Measurements from ENCODE around the gene OXNAD1. TPM values are rescaled to one million over a fixed set of nuclear protein-coding genes. Genes with fewer than 3 reads are reported as not detected.

OXNAD1 gene
- total RNA-seq, 1 experiment from 2014 or later = 18.5 TPM

DNA sequence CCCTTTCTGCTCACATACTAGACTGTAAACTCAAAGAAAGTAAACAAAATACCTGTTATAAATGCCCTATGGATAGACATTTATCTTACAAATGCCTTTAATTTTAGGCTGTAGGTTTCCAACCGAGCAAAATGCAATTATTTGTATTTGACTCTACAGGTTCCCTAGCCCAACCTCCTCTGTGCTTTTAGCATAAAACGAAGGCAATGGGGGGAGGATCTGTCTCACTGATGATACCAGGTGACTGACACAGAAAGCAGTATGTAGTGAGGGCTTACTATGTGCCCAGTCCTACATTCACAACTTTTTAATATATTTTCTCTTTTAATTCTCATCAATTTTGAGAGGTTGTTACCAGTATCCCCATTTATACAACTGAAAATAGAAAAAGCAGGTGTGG, 87.4 kb downstream of the OXNAD1 start:
- Histone ChIP-seq H3K4me2 (no peak overlapping the region), H3K4me1 (replicated peaks; ENCODE audit: insufficient read depth) (peaks cover 9% of the 10 kb centered on the region), H3K27me3 (ENCODE audit: insufficient read depth, low read depth) (no peaks in the 10 kb centered on the region), H3K27ac (no peak overlapping the region), H3K9me3 (ENCODE audit: insufficient read depth, low read depth) (0 out of 2 replicates have a peak, but pooled peaks cover 2% of the 10 kb centered on the region), H3F3A (ENCODE audit: insufficient read depth, low read depth) (no peaks in the 10 kb centered on the region), H2AFZ (no peak overlapping the region), H4K20me1 (ENCODE audit: insufficient read depth) (no peaks in the 10 kb centered on the region), H3K9me2 (ENCODE audit: insufficient read depth) (no peaks in the 10 kb centered on the region), H3K4me3 (no peak overlapping the region), H3K79me2 (ENCODE audit: low read depth) (no peaks in the 10 kb centered on the region), H3K36me3 (ENCODE audit: low read depth) (no peaks in the 10 kb centered on the region)
- DNase-seq = no peak
- BruUV-seq (replicated peaks) = no TSS peak
- POLR2A ChIA-PET (ENCODE audit: unreplicated experiment) = no interaction called here
- CTCF ChIA-PET = no interaction called here
- intact Hi-C loops (cut with micrococcal nuclease; ENCODE audit: unreplicated experiment) = no loop called here
- TF ChIP-seq, protein P1, sequence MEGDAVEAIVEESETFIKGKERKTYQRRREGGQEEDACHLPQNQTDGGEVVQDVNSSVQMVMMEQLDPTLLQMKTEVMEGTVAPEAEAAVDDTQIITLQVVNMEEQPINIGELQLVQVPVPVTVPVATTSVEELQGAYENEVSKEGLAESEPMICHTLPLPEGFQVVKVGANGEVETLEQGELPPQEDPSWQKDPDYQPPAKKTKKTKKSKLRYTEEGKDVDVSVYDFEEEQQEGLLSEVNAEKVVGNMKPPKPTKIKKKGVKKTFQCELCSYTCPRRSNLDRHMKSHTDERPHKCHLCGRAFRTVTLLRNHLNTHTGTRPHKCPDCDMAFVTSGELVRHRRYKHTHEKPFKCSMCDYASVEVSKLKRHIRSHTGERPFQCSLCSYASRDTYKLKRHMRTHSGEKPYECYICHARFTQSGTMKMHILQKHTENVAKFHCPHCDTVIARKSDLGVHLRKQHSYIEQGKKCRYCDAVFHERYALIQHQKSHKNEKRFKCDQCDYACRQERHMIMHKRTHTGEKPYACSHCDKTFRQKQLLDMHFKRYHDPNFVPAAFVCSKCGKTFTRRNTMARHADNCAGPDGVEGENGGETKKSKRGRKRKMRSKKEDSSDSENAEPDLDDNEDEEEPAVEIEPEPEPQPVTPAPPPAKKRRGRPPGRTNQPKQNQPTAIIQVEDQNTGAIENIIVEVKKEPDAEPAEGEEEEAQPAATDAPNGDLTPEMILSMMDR (conservative IDR thresholded peaks at IDR 0.05) = no peak
- no peak for TF ChIP-seq EZH2 (IDR thresholded peaks at IDR 0.05; ENCODE audit: low read depth)

DNA sequence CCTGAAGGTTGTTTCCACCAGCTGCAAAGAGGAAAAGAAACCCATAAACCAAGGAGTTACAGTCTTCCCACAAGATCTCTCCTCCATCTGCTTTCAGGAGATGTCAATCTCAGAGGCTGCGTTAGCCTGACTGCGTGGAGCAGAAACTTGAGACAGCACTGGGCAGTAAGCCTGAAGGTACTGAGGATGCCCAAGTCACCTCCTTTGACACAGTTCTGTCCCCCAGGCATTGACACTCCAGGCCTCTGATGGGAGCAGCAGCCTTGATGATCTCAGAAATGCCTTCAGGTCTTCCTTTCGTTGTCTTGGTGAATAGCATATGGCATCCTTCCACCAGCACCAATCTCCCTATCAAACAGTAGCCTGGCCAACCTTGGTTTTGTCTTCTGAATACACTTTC, 89.3 kb downstream of the OXNAD1 start:
- Histone ChIP-seq H3K36me3 (ENCODE audit: low read depth) (no peaks in the 10 kb centered on the region), H3K4me3 (no peak overlapping the region), H3F3A (ENCODE audit: insufficient read depth, low read depth) (no peaks in the 10 kb centered on the region), H3K4me1 (replicated peaks; ENCODE audit: insufficient read depth) (peaks cover 9% of the 10 kb centered on the region), H3K4me2 (no peak overlapping the region), H3K79me2 (ENCODE audit: low read depth) (no peaks in the 10 kb centered on the region), H3K27me3 (ENCODE audit: insufficient read depth, low read depth) (no peaks in the 10 kb centered on the region), H4K20me1 (ENCODE audit: insufficient read depth) (no peaks in the 10 kb centered on the region), H3K27ac (no peak overlapping the region), H2AFZ (no peak overlapping the region), H3K9me2 (ENCODE audit: insufficient read depth) (no peaks in the 10 kb centered on the region), H3K9me3 (ENCODE audit: insufficient read depth, low read depth) (no peaks in the 10 kb centered on the region)
- no TSS peak for BruUV-seq (replicated peaks)
- intact Hi-C loops (cut with micrococcal nuclease; ENCODE audit: unreplicated experiment) = no loop called here
- no peak for TF ChIP-seq EZH2 (IDR thresholded peaks at IDR 0.05; ENCODE audit: low read depth)
- TF ChIP-seq, protein P1 (conservative IDR thresholded peaks at IDR 0.05) = no peak
- no peak for DNase-seq
- ChIA-PET POLR2A (ENCODE audit: unreplicated experiment) (no interaction called here), CTCF (no interaction called here)

Other genes starting within 250 kb of the OXNAD1 start
- not detected in 2 replicates for gene GALNT15, start 90.5 kb upstream of the OXNAD1 start, total RNA-seq (2021)
- 12.1 and 16.2 TPM in 2 replicates for gene DPH3, start 269 bp upstream of the OXNAD1 start, total RNA-seq (2021)
- gene RFTN1, start 248.5 kb downstream of the OXNAD1 start, total RNA-seq (2021) = 0.41 TPM in 1 of 2 replicates, not detected in the other